ENCODE data around the gene VSX2.
A peak's percentile ranks its signal among the peaks of the same experiment; 100 is the strongest.
"Not testable (repeated sequence)": the region's sequence is repeated elsewhere in the genome, so short reads cannot be mapped to it uniquely, and the experiment has no call there.

The VSX2 gene

DNA sequence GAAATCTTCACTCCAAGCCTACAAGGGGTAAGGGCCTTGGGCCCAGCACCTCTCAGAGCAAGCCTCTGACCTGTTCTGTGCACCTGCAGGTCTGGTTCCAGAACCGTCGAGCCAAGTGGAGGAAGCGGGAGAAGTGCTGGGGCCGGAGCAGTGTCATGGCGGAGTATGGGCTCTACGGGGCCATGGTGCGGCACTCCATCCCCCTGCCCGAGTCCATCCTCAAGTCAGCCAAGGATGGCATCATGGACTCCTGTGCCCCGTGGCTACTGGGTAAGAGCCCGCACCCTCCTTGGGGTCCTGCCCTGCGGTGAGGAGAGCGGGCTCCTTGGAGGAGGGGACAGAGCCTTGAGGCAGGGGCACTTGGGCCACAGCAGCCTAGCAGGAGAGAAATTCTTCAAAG, 20.3 kb downstream of the VSX2 start:
- no peak for DNase-seq (ENCODE audit: low spot score)

DNA sequence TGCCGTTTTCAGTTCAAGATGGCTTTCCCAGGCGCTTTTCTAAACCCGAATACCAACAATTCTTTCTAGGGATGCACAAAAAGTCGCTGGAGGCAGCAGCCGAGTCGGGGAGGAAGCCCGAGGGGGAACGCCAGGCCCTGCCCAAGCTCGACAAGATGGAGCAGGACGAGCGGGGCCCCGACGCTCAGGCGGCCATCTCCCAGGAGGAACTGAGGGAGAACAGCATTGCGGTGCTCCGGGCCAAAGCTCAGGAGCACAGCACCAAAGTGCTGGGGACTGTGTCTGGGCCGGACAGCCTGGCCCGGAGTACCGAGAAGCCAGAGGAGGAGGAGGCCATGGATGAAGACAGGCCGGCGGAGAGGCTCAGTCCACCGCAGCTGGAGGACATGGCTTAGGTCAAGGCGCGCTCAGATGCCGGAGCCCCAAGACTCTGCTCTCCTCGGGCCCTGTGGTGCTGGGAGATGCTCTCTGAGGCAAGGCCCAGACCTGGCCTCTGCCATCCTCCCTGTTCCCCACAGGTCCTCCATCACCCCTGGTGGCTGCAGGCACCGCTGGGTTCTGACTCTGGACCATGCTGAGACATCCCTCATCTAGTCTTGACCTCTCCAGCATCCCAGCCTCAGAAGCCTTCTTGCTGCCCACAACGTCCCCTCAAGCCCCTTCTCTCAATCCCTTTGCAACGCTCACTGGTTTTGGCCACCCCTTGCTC, 21.4 kb downstream of the VSX2 start:
- no peak for DNase-seq (ENCODE audit: low spot score)

DNA sequence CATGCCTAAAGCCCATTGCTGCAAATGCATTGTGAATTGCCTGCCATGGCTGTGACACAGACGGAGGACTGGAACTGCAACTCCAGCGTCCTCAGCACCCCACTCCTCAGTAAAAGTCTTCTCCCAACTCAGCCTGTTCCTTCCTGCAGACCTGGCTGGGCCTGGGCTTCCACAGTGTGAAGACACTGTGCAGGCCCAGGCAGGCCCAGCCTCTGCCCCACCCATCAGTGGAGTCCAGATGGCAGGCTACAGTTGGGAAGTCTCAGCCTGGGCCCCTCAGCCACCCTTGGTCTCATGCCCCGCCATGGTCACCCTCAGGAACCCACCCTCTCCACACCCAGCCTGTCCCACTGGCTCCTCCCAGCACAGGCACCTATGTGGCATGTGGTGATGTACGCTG, 22.0 kb downstream of the VSX2 start:
- DNase-seq (ENCODE audit: low spot score) = no peak

DNA sequence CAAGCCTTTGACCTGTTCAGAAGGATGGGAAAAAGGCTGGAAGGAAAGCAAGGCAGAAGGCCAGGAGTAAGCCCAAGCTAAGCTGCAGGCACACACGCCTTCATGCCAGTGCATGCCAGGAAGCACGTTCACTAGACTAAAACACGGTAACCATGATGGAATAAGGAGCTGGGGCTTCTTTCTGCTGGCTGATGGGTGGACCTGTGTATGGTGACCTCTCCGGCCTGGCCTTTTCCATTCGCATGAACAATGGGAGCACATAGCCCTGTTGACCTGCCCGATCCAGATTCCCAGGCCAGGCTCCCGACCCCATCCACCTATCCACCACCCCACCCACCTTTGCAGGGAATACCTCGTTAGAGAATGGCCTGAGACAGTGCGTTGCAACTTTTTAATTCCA, 22.8 kb downstream of the VSX2 start:
- DNase-seq (ENCODE audit: low spot score) = no peak

DNA sequence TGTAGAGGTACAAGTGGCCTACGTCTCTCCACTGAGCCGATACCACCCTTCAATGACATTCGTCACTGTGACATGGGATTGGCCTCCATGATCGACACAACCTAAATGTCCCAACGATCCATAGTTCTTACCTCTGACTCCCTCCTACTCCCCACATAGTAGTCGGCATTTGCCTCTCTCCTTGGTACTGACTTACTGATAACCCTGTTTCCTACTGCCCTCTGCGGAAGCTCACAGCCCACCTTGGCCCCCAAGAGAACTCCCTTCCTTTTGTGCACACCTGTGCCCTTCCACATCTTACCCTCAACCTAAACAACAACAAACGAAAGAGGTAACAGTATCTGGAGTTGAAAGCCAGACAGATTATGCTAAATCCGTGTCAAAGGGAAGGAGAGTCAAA, 23.9 kb downstream of the VSX2 start:
- peak; percentile 50 for DNase-seq (ENCODE audit: low spot score)

DNA sequence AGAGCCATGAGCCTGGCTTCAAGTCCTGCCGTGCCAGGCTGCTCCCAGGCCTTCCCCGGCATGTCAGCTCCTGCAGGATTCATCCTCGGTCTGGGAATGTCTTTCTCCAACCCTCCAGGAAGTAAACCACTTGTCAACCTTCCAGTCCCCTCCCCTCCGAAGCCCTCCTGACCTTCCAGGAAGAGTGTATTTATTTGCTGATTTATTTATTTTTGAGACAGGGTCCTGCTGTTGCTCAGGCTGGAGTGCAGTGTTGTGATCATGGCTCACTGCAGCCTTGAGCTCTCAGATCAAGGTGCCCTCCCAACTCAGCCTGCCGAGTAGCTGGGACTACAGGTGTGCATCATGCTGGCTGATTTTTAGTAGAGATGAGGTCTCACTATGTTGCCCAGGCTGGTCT, 24.7 kb downstream of the VSX2 start:
- DNase-seq (ENCODE audit: low spot score) = no peak

DNA sequence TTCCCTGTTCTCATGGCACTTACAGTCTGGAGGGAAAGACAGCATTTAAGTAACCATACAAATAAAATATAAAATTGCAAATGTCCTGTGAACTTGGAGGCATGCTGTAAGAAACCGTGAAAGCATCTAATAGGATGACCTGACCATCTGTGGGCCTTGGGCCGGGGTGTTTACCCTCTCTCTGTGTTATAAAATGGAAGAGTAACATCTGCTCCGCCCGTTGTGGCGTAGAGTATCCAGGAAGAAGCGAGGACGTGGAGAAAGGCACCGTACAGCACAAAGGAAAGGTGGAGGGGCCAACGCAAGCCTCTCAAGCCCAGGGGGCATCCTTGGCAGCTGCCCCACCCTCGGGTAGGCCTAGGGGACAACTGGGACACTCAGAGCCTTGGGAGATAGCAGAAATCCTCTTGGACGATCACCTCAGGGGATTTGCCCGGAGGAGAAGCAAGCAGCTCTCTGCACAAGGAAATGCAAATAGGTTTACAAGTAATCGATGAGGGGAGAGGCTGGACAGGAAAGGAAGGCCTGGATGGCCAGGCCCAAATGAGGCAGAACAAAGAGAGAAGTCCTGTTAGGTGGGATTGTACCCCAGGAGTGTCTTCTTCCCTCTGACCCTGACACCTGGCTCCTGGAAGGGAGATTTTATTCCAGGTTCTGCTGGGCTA, 26.2 kb downstream of the VSX2 start:
- DNase-seq (ENCODE audit: low spot score) = no peak

DNA sequence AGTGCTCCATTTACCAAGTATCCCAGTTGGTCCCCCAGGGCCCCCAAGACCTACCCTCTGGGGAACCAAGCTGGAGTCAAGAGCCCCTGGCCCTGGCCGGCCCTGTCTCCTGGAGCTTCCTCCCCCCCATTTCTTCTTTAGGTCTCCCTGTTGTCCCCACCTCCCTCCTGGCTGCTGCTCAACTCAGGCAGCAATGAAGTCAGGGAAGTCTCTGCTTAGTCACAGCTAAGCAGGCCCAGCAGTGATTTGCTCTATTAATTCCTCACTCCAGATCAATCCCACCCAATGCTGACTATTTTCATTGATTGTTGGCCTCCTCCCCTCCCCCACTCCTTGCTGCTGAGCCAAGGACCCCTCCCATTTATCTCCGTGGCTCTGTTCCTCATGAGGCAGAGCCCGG, 28.3 kb downstream of the VSX2 start:
- no peak for DNase-seq (ENCODE audit: low spot score)

DNA sequence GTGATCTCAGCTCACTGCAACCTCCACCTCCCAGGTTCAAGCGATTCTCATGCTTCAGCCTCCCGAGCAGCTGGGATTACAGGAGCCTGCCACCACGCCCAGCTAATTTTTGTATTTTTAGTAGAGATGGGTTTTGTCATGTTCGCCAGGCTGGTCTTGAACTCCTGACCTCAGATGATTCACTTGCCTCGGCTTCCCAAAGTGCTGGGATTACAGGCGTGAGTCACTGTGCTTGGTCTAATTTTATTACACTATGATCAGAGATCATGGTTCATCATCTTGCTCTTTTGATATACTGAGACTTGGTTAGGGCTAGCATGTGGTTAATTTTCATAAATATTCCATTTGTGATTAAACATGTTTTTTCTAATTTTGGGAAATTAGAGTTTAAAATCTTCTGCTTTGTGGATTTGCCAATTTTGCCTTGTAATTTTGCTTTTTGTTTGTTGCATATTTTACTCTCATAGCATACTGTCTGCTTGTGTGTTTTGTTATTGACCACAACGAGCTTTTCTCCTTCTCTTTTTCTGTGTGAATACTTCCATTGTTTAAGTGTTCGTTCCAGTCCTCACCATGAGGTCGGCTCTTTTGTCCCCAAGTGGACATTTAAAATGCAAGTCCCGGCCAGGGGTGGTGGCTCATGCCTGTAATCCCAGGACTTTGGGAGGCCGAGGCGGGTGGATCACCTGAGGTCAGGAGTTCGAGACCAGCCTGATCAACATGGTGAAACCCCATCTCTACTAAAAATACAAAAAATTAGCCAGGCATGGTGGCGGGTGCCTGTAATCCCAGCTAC, 31.3 kb downstream of the VSX2 start:
- DNase-seq (ENCODE audit: low spot score) = not testable (repeated sequence)

DNA sequence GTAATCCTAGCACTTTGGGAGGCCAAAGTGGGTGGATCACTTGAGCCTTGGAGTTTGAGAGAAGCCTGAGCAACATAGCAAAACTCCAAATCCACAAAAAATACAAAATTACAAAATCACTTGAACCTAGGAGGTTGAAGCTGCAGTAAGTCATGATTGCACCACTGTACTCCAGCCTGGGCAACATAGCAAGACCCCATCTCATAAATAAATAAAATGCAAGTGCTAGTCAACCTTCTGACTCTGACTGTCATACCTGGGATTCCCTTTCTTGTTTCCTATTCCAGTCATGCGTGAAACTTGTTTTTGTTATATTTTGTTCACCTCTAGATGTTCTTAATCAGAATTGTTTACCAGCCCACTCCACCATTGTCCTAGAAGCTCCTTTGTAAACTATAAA, 32.1 kb downstream of the VSX2 start:
- no peak for DNase-seq (ENCODE audit: low spot score)

DNA sequence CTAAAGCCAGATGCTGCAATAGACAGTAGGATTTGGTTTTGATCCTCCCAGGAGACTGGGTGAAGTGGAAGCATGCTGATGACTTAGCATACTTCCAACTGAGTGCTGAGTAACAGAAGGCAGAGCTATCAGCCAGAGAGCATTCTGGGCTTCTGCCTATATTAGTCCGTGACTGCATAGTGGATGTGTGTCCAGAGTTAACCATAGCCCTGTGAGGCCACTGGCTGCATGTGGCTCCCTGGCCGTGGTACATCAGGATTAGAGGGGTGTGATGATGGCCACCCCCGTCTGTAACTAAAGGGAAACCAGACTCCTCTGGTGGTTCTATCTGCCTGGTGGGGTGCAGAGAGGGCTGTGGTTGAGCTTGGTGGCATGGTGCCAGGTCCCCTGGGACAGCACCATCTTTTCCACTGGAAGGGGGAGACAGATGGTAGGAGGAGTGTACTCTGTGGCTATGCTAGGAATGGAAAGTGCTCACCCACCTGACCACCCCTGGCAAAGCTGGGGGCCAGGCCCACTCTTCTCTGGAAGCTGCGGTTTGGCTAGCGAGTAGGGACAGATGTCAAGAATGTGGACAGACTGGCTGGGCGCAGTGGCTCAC, 36.1 kb downstream of the VSX2 start:
- DNase-seq (ENCODE audit: low spot score) = no peak

DNA sequence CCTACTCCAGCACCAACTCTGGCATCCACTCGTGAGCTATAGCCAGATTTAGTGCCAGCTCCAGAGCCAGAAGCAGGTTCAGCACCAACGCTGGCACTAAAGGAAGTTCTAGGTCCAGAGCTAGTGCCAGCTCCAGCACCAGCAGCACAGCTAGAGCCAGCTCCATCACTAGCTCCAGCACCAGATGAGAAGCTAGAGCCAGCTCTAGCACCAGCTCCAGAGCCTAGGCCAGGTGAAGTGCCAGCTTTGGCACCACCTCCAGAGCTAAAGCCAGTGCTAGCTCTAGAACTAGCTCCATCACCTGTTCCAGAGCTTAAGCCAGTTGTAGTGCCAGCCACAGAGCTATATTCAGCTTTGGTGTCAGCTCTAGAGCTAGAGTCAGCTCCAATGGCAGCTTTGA, 38.8 kb downstream of the VSX2 start:
- DNase-seq (ENCODE audit: low spot score) = no peak

DNA sequence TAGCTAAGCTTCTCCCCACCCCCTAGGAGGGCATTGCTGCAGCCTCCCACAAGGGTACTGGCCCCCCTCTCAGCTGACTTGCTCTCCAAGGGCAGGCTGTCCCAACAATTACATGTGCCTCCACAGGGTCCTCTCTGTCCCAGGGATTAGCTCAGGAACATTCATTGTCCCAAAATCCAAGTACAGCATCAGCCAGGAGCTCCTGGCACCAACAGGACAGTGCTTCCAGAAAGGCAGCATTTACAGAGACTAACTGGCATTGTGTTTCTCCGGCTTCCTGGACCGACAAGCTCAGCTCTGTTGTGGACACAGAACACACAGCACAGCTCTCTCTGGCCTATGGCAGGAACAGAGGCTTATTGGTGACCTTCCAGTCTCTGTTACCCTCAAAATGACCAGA, 41.8 kb downstream of the VSX2 start:
- DNase-seq (ENCODE audit: low spot score) = no peak

DNA sequence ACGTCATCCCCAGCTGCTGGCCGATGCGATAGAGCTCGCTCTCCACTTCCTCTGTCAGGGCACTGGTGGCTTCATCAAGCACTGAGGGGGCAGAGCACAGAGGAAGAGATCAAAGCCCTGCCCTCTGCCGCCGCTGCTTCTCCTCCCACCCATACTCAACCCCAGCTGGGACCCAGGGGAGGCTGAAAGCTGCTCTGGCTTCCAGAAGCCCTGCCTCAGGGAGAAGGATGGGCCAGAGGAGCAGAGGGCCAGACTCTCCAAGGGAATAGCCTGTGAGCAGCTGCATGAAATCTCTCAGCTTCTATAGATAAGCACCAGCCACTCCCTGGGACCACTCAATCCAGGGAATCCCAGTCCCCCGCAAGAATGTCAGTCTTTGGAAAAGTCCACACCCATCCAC, 47.5 kb downstream of the VSX2 start:
- DNase-seq (ENCODE audit: low spot score) = no peak

DNA sequence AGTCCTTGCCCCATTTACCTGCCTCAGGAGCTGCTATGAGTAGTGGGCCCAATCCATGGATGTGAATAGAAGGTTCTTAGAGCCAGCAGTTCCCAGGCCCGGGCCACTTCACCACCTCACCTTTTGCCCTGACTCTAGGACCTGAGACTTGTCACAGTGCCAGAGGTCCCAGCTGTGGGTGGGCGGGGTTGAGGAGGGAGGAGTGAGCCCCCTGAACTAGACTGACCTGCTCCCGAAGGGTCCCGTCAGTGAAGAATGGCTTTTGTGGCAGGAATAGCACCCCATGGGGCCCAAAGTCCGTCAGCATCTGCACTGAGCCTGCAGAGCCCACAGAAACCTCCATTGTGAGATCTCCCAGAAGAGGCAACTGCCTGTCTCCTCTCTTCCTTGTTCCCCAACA, 50.6 kb downstream of the VSX2 start:
- DNase-seq (ENCODE audit: low spot score) = no peak

DNA sequence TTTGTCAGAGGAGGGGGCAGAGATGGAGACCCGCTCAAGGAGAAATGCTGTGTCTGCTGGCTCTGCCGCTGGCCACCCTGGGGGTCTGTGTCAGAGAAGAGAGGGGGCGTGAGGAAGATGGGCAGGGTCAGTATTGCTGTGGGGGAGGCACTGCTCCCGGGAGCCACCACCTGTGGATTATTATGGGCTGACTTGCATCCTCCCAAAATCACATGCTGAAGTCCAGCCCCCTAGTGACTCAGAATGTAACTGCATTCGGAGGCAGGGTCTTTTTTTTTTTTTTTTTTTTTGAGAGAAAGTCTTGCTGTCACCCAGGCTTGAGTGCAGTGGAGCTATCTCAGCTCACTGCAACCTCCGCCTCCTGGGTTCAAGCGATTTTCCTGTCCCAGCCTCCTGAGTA, 51.2 kb downstream of the VSX2 start:
- DNase-seq (ENCODE audit: low spot score) = peak; percentile 67

DNA sequence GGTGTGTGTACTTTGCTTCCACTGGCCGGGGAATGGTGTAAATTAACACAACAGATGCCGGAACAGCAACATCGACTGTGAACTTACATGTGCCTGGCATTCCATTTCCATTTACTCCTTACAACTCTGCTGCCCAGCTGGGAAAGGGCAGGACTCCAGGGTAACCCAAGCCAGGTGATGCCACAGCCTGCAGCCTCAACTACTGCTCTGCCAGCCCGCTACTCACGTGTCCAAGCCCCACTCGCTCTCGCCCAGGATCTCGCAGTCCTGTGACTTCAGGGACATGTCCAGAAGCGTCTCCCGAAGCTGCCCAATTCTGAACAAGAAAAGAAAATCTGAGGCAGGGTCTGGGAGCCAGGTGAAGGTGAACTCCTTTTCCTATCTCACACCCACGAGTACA, 52.8 kb downstream of the VSX2 start:
- no peak for DNase-seq (ENCODE audit: low spot score)

DNA sequence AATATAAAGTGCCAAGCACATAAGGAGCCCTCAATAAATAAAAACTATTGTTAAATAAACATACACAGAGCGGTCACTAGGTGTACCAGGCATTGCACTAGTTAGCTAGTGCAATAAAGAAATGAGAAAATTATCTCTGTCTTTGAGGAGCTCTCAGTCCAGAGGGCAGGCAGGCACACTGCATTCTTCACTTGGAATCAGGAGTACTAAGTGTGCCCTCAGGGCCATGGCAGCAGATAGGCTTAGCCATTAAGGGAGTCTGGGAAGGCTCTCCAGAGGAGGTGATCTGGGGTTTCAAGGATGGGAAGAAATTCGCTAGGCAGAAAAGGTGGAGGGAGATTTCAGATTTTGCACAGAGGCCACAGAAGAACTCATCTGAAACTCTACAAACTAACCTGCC, 54.4 kb downstream of the VSX2 start:
- no peak for DNase-seq (ENCODE audit: low spot score)

DNA sequence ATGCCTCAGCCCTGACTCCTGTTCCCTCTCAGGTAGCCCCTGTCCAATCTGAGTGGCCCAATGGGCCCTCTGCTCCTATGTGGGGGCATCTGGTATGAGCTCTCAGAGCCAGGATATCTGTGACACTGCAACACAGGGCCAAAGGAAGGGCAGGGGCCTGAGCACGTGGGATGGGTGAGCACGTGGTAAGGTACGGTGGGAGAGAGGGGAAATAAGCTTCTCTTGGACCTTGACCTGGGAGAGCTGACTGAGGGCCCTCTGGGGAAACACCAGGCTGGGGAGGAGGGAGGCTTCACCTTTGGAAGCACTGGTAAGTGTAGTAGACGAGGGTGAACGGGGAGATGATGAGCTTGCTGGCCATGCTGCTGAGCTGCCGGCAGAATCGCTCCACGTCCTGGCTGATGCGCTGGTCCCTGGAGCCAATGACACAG, 56.8 kb downstream of the VSX2 start:
- no peak for DNase-seq (ENCODE audit: low spot score)

DNA sequence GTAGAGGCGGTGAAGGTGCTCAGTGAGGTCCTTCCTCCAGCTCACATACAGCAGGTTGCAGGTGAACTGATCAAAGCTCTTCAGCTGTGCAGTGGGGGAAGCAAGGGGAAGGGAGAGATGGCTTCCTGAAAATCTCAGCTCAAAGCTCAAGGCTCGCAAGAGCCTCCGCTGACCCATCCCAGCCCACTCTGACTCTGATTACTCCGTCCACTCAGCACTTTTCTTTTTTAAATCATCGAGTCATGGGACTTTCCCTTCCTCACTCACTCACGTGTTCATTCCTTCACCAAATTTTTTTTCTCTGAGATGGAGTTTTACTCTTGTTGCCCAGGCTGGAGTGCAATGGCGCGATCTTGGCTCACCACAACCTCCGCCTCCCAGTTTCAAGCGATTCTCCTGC, 58.7 kb downstream of the VSX2 start:
- DNase-seq (ENCODE audit: low spot score) = no peak

DNA sequence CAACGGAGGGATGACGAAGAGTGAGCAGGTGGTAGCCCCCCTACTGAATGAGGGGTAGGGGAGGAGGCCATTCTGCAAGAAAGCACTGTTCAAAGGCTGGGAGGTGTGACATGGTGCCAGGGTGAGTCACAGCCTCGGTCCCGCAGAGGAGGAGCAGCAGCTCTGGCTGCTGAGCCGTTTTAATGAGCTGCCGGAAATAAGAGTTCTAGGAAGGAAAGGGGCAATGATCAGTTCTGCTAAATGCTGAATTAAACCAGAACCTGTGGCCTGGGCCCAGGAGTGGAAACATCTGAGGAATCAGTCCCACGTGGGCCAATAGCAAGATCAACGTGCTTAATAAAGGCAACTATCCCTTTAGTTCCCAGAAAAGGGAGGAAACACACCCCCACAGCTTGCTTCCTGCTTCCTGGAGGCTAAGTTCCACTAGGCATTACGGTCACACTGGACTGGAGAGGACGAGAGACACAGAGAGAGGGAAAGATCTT, 59.9 kb downstream of the VSX2 start:
- no peak for DNase-seq (ENCODE audit: low spot score)

DNA sequence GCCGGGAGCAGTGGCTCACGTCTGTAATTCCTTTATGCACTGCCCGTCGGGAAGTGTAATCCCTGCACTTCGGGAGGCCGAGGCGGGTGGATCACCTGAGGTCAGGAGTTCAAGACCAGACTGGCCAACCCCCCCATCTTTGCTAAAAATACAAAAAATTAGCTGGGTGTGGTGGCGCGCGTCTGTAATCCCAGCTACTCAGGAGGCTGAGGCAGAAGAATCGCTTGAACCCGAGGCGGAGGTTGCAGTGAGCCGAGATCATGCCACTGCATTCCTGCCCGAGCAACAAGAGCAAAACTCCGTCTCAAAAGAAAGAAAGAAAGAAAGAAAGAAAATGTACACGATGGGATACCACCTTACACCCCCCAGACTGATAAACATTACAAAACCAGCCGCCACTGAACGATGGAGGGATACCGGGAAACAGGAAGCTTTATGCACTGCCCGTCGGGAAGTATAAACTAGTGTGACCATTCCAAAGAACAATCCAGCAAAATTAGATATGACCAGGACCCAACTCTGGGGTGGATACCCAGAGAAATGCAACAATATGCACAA, 62.4 kb downstream of the VSX2 start:
- no peak for DNase-seq (ENCODE audit: low spot score)

All from iPS-NIHi11 (cell line).